Tibial nerve (tissue), 4 donors: ENCODE results near the gene KLK8. TPM values are rescaled to one million over a fixed set of nuclear protein-coding genes. Genes with fewer than 3 reads are reported as not detected.

ENCODE experiments used
- DNase-seq, 2 donors: peaks; one replicate each; pipeline ENCODE4 v3.0.0-alpha.2; 2019; ENCODE audit warnings: low spot score in 2 of 2
- H3K27ac ChIP-seq, 4 donors: fragments of 200-600 bp; sonication (generic) in 3 of 4; one replicate each; pipeline ENCODE4 v1.5.1; 2017 to 2019; ENCODE audit warnings: mild to moderate bottlenecking in 1 of 4
- H3K27me3 ChIP-seq, 2 donors: fragments of 200-600 bp; sonication (generic) in 1 of 2; one replicate each; pipeline versions ENCODE4 v1.5.1 to v1.6.0; 2017 to 2019
- H3K36me3 ChIP-seq, 3 donors: fragments of 200-600 bp; sonication (generic); one replicate each; pipeline ENCODE4 v1.5.1; 2018 to 2019
- H3K4me1 ChIP-seq, 4 donors: fragments of 200-600 bp; sonication (generic) in 3 of 4; one replicate each; pipeline ENCODE4 v1.5.1; 2017 to 2019
- H3K4me3 ChIP-seq, 4 donors: fragments of 200-600 bp; sonication (generic) in 3 of 4; one replicate each; pipeline ENCODE4 v1.5.1; 2017 to 2019; ENCODE audit warnings: mild to moderate bottlenecking in 1 of 4, moderate library complexity in 1 of 4
- H3K9me3 ChIP-seq, 4 donors: fragments of 200-600 bp; sonication (generic) in 3 of 4; one replicate each; pipeline ENCODE4 v1.5.1; 2017 to 2019
- EP300 ChIP-seq, 2 donors: sonication (generic); formaldehyde crosslinking; IDR thresholded peaks; one replicate each; pipeline ENCODE4 v1.6.1; 2017; ENCODE audit warnings: antibody characterized with exemption in 2 of 2, mild to moderate bottlenecking in 1 of 2
- POLR2A ChIP-seq, 2 donors: fragments of 450-650 bp; IDR thresholded peaks; one replicate each; pipeline ENCODE4 v1.6.1; 2017; ENCODE audit warnings: antibody characterized with exemption in 2 of 2, mild to moderate bottlenecking in 2 of 2, moderate library complexity in 2 of 2
- WGBS, 2 donors: methylation state at CpG; one replicate each; pipeline ENCODE4 v1.1.5; 2018; 5-methylcytosine and 5-hydroxymethylcytosine counted together
- total RNA-seq, 4 donors: library from RNA; depleted of rRNA; stranded (reverse); fragments of >200 nt; gene quantifications; one replicate each; pipeline ENCODE4 v1.1.0, GENCODE V29; 2016
- TF ChIP-seq, protein P1 (sequence below), 5 experiments: fragments of 200-600 bp in 3 of 5; fragments of 450-650 bp in 2 of 5; sonication (generic) in 3 of 5; IDR thresholded peaks; one replicate each; pipeline ENCODE4 v1.5.1; 2016 to 2019; ENCODE audit warnings: antibody characterized with exemption in 5 of 5, mild to moderate bottlenecking in 3 of 5, moderate library complexity in 2 of 5

Gene KLK8
- total RNA-seq, 4 donors from 2014 or later, result 1.6 to 2.2 (median 1.9) TPM; not detected in 1

DNA sequence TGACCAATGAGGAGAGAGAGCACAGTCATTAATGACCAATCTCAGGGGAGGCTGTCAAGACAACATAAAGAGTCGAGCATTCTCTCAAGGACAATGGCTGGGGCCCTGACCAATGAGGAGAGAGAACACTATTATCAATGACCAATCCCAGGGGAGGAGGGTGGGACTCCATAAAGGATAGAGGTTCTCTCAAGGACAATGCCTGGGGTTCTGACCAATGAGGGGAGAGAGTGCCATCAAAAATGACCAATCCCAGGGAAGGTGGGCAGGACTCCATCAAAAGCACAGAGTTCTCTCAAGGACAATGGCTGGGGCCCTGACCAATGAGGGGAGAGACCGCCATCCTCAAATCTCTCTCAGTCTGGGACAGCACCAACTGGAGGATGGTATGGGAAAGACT is 28.3 kb upstream of the KLK8 start:
- Histone ChIP-seq H3K4me3 (no peak overlapping the region), H3K4me1 (no peaks in the 10 kb centered on the region), H3K27me3 (peaks cover 0 to 12% of the 10 kb centered on the region in 2 donors), H3K36me3 (no peaks in the 10 kb centered on the region), H3K27ac (no peak overlapping the region), H3K9me3 (peaks cover 0 to 3% (median 0%) of the 10 kb centered on the region in 4 donors)
- no peak for TF ChIP-seq EP300 (IDR thresholded peaks at IDR 0.05)
- TF ChIP-seq POLR2A (IDR thresholded peaks at IDR 0.05), result no peak
- TF ChIP-seq, protein P1, sequence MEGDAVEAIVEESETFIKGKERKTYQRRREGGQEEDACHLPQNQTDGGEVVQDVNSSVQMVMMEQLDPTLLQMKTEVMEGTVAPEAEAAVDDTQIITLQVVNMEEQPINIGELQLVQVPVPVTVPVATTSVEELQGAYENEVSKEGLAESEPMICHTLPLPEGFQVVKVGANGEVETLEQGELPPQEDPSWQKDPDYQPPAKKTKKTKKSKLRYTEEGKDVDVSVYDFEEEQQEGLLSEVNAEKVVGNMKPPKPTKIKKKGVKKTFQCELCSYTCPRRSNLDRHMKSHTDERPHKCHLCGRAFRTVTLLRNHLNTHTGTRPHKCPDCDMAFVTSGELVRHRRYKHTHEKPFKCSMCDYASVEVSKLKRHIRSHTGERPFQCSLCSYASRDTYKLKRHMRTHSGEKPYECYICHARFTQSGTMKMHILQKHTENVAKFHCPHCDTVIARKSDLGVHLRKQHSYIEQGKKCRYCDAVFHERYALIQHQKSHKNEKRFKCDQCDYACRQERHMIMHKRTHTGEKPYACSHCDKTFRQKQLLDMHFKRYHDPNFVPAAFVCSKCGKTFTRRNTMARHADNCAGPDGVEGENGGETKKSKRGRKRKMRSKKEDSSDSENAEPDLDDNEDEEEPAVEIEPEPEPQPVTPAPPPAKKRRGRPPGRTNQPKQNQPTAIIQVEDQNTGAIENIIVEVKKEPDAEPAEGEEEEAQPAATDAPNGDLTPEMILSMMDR (IDR thresholded peaks at IDR 0.05), result no peak
- WGBS, 2 donors, result 63 to 88% methylated on average over 2 of the region's 2 CpGs
- DNase-seq, result no peak

DNA sequence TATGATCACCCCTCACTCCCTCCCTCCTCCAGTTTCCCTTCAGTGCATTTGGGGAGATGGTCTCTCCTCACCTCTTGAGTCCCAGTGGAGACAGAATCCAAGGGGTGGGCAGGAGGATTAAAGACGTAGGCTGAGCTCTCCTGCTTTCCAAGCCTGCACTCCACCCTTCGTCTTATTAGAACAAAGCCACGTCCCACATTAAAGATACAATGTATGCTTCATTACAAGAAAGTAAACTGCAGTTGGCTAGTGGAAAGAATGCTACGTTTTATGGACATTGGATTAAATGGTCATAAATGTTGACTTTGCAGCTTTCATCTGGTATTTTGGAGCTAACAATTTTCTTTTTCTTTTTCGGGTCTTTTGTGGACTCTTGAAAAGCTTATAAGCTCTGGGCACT is 26.5 kb upstream of the KLK8 start:
- H3K27ac ChIP-seq, result no peak overlapping the region
- H3K36me3 ChIP-seq, result no peaks in the 10 kb centered on the region
- H3K4me1 ChIP-seq, result no peaks in the 10 kb centered on the region
- TF ChIP-seq POLR2A (IDR thresholded peaks at IDR 0.05) (no peak), EP300 (IDR thresholded peaks at IDR 0.05) (no peak)
- TF ChIP-seq, protein P1 (IDR thresholded peaks at IDR 0.05), result no peak
- no peak for DNase-seq
- H3K27me3 ChIP-seq, result peaks cover 0 to 26% of the 10 kb centered on the region in 2 donors
- 28% methylated on average over 5 of the region's 5 CpGs for WGBS, 2 donors
- H3K9me3 ChIP-seq, result peaks cover 0 to 3% (median 0%) of the 10 kb centered on the region in 4 donors
- H3K4me3 ChIP-seq, result no peak overlapping the region

GRCh38 chr19:51027126-51027806 is 25.9 kb upstream of the KLK8 start:
- Histone ChIP-seq H3K9me3 (peaks cover 0 to 3% (median 0%) of the 10 kb centered on the region in 4 donors), H3K36me3 (no peaks in the 10 kb centered on the region), H3K27me3 (peaks cover 0 to 29% of the 10 kb centered on the region in 2 donors), H3K27ac (no peak overlapping the region), H3K4me3 (no peak overlapping the region), H3K4me1 (no peaks in the 10 kb centered on the region)
- TF ChIP-seq EP300 (IDR thresholded peaks at IDR 0.05) (no peak), POLR2A (IDR thresholded peaks at IDR 0.05) (no peak)
- TF ChIP-seq, protein P1 (IDR thresholded peaks at IDR 0.05), result no peak
- no peak for DNase-seq
- WGBS, 2 donors, result 34 to 43% methylated on average over 14 of the region's 14 CpGs

- no peak for DNase-seq
- H3K4me1 ChIP-seq, result no peaks in the 10 kb centered on the region
- no peak within 1 kb of the TSS for H3K27ac ChIP-seq
- H3K36me3 ChIP-seq, result no peaks in the 10 kb centered on the region
- no peak within 1 kb of the TSS for H3K4me3 ChIP-seq
- TF ChIP-seq, protein P1 (IDR thresholded peaks at IDR 0.05), result no peak
- TF ChIP-seq EP300 (IDR thresholded peaks at IDR 0.05) (no peak), POLR2A (IDR thresholded peaks at IDR 0.05) (no peak)
- peaks cover 0 to 29% of the 10 kb centered on the region in 2 donors for H3K27me3 ChIP-seq
- no peaks in the 10 kb centered on the region for H3K9me3 ChIP-seq
- WGBS, 2 donors, result 77 to 81% methylated on average over 7 to 10 of the region's 11 CpGs
Measured at GRCh38 chr19:51026554-51026831, 25.1 kb upstream of the KLK8 start, which contains the start of gene KLK11. KLK11 (minus strand) TSS chr19:51026616; CDS start chr19:51025631, 985 bp downstream.

DNA sequence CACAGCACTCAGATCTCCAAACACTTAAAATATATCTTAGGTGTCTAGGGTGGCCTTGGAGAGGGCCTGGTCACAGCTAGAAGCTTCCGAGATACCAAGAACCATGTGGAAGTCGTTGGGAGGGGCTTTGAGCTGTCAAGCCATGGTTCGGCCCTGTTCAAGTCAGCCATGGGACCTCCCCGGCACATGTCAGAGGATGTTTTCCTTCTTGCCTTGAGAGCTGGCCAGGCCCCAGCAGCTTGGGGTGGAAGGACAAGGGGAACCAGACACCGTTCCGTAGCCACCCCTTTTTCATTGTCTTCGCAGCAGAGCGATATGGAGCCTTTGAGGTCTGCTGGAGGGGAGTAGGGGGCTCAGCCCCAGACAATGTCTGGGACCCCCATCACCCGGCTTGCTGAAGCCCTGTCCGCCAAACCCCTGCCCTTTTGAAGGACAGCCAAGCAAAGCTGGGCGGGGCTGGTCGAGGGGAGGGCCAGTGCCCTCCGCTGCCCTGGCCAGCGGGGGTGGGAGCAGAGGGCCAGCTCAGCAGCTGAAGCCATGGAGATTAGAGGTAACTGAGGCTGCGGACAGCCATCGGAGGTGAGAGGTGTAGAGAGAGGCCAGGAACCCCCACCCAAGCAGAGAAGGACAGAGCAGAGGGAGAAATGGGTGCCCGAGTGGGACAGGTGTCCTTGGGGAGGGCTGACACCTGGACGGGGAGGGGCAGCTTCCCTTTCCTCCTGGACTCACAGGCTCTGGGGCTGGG is 24.6 kb upstream of the KLK8 start:
- Histone ChIP-seq H3K4me1 (peaks cover 0 to 4% (median 0%) of the 10 kb centered on the region in 4 donors), H3K4me3 (no peak overlapping the region), H3K27ac (no peak overlapping the region), H3K36me3 (no peaks in the 10 kb centered on the region), H3K27me3 (peaks cover 0 to 29% of the 10 kb centered on the region in 2 donors), H3K9me3 (no peaks in the 10 kb centered on the region)
- DNase-seq, result no peak
- no peak for TF ChIP-seq POLR2A (IDR thresholded peaks at IDR 0.05)
- TF ChIP-seq EP300 (IDR thresholded peaks at IDR 0.05), result no peak
- TF ChIP-seq, protein P1 (IDR thresholded peaks at IDR 0.05), result no peak
- WGBS, 2 donors, result 57 to 66% methylated on average over 14 to 16 of the region's 18 CpGs
